ENCODE measurements around the gene TOR1A. TPM values are rescaled to one million over a fixed set of nuclear protein-coding genes. Genes with fewer than 3 reads are reported as not detected.

The TOR1A gene
- total RNA-seq, 1 donor from 2014 or later: 30.0 TPM

DNA sequence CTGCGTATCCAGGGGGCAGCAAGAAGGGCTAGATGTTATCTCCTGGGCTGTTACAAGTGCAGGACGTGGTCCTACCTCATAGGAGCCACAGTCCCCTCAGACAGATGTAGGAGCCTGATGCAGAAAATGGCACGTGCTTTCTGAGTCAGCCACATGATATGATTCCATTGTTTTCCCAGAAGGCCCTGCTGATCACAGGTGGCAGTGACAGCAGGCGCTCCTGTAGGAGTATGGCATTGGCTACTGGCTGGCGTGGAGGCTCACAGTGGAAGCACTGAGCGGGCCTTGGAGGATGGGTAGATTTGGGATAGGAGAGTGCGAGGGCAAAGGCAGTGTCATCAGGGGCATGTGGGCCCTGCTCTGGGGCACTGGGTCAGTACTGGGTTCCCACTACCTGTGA, 33.3 kb upstream of the TOR1A start:
- peaks cover 0 to 52% of the 10 kb centered on the region in 2 donors for H3K36me3 ChIP-seq
- TF ChIP-seq, protein P1, sequence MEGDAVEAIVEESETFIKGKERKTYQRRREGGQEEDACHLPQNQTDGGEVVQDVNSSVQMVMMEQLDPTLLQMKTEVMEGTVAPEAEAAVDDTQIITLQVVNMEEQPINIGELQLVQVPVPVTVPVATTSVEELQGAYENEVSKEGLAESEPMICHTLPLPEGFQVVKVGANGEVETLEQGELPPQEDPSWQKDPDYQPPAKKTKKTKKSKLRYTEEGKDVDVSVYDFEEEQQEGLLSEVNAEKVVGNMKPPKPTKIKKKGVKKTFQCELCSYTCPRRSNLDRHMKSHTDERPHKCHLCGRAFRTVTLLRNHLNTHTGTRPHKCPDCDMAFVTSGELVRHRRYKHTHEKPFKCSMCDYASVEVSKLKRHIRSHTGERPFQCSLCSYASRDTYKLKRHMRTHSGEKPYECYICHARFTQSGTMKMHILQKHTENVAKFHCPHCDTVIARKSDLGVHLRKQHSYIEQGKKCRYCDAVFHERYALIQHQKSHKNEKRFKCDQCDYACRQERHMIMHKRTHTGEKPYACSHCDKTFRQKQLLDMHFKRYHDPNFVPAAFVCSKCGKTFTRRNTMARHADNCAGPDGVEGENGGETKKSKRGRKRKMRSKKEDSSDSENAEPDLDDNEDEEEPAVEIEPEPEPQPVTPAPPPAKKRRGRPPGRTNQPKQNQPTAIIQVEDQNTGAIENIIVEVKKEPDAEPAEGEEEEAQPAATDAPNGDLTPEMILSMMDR (IDR thresholded peaks at IDR 0.05): no peak
- TF ChIP-seq POLR2AphosphoS5 (IDR thresholded peaks at IDR 0.05; ENCODE audit: insufficient read depth in 1 of 2, low read depth in 1 of 2) (no peak), POLR2A (IDR thresholded peaks at IDR 0.05) (no peak)

GRCh38 chr9:129854588-129855110, 30.7 kb upstream of the TOR1A start:
- Histone ChIP-seq H3K27ac (no peak overlapping the region), H3K27me3 (no peaks in the 10 kb centered on the region), H3K9me3 (no peaks in the 10 kb centered on the region), H3K4me1 (no peaks in the 10 kb centered on the region), H3K36me3 (peaks cover 0 to 40% of the 10 kb centered on the region in 2 donors), H3K4me3 (no peak overlapping the region)
- no peak for DNase-seq (ENCODE audit: extremely low spot score in 2 of 2)
- TF ChIP-seq POLR2A (IDR thresholded peaks at IDR 0.05) (no peak), POLR2AphosphoS5 (IDR thresholded peaks at IDR 0.05; ENCODE audit: insufficient read depth in 1 of 2, low read depth in 1 of 2) (no peak)
- TF ChIP-seq, protein P1 (IDR thresholded peaks at IDR 0.05): no peak
- intact Hi-C loops (cut with DNase I): no loop called here

More for the DNA sequence above, 33.3 kb upstream of the TOR1A start:
- Histone ChIP-seq H3K9me3 (no peaks in the 10 kb centered on the region), H3K27ac (no peak overlapping the region), H3K4me1 (no peaks in the 10 kb centered on the region), H3K27me3 (no peaks in the 10 kb centered on the region), H3K4me3 (no peak overlapping the region)
- intact Hi-C loops (cut with DNase I): no loop called here
- no peak for DNase-seq (ENCODE audit: extremely low spot score in 2 of 2)

DNA sequence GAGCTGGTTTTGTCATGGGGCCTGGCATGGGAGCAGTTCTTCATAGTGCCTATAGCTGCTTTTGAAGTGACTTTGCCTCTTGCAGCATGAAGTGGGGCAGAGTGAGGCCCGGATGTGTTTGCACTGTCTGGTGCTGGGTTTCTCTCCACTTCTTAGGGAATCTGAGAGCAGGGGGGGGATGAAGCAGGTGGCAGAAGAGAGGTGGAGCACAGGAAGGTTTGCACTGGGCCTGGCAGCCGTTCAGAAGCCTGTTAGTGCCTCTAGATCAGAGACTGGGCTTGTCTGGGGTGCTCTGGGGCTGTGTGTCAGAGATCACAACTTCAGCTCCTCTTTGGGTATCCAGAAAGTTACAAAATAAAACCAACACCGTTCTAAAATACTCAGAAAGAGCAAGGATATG, 29.7 kb upstream of the TOR1A start:
- intact Hi-C loops (cut with DNase I): no loop called here
- Histone ChIP-seq H3K4me1 (no peaks in the 10 kb centered on the region), H3K27ac (no peak overlapping the region), H3K4me3 (no peak overlapping the region), H3K27me3 (no peaks in the 10 kb centered on the region), H3K9me3 (no peaks in the 10 kb centered on the region), H3K36me3 (peaks cover 0 to 36% of the 10 kb centered on the region in 2 donors)
- TF ChIP-seq POLR2AphosphoS5 (IDR thresholded peaks at IDR 0.05; ENCODE audit: insufficient read depth in 1 of 2, low read depth in 1 of 2) (no peak), POLR2A (IDR thresholded peaks at IDR 0.05) (no peak)
- TF ChIP-seq, protein P1 (IDR thresholded peaks at IDR 0.05): no peak
- no peak for DNase-seq (ENCODE audit: extremely low spot score in 2 of 2)

DNA sequence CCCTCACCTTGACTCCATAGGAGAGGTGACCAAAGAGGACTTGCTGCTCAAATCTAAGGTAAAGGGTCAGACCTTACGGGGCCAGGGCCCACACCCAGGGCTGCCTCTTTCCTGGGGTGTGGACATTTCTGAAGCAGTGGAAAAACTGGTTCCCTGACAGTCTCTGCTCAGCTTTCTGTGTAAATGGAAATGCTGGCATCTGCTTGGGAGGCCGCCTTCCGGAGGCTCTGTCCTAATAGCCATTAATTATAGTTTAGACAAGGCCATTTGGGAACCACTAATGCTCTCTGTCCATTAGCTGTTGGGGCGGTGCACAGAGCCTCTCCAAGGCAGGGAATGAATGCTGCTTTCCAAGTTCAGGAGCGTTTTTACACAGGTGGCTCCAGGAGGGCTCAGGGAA, 28.6 kb upstream of the TOR1A start:
- DNase-seq (ENCODE audit: extremely low spot score in 2 of 2): no peak
- Histone ChIP-seq H3K9me3 (no peaks in the 10 kb centered on the region), H3K4me1 (peaks cover 8% of the 10 kb centered on the region), H3K27me3 (no peaks in the 10 kb centered on the region), H3K27ac (no peak overlapping the region), H3K4me3 (no peak overlapping the region), H3K36me3 (peaks cover 0 to 27% of the 10 kb centered on the region in 2 donors)
- TF ChIP-seq, protein P1 (IDR thresholded peaks at IDR 0.05): no peak
- TF ChIP-seq POLR2A (IDR thresholded peaks at IDR 0.05): no peak
- peak in 1 of 2 donors; percentile 19 for TF ChIP-seq POLR2AphosphoS5 (IDR thresholded peaks at IDR 0.05; ENCODE audit: insufficient read depth in 1 of 2, low read depth in 1 of 2)
- intact Hi-C loops (cut with DNase I): no loop called here

DNA sequence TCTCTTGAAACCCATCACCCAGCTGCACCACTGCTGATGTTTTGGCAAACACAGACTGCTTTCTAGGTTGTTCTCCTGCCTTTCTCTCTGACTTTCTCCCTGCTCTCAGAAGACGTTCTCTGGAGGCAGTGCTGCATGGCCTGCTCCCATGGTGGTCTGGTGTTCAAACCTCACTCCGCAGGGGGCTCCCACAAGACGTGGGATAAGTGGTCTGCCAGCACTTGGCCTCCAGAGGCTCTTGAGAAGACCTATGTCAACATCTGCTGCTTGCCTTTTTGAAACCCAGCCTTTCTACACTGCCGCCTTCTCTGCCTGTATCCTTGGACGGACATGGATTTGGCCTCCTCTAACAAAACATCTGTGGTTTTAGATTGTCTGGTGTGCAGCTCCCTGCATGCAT, 27.9 kb upstream of the TOR1A start:
- intact Hi-C loops (cut with DNase I): no loop called here
- no peak for DNase-seq (ENCODE audit: extremely low spot score in 2 of 2)
- no peaks in the 10 kb centered on the region for H3K9me3 ChIP-seq
- TF ChIP-seq POLR2A (IDR thresholded peaks at IDR 0.05): no peak
- no peak for TF ChIP-seq POLR2AphosphoS5 (IDR thresholded peaks at IDR 0.05; ENCODE audit: insufficient read depth in 1 of 2, low read depth in 1 of 2)
- TF ChIP-seq, protein P1 (IDR thresholded peaks at IDR 0.05): no peak
- H3K4me1 ChIP-seq: peaks cover 16% of the 10 kb centered on the region
- H3K27ac ChIP-seq: no peak overlapping the region
- H3K36me3 ChIP-seq: peaks cover 0 to 21% of the 10 kb centered on the region in 2 donors
- no peak overlapping the region for H3K4me3 ChIP-seq
- no peaks in the 10 kb centered on the region for H3K27me3 ChIP-seq

Data from vagina (tissue), 2 donors.